Activated CD8-positive, alpha-beta memory T cell treated with anti-CD3 and anti-CD28 coated beads, Interleukin-2, amount 10 ng/mL, durations not matched to agents 7 days and 5 days (primary cell): ENCODE measurements around the gene AFTPH. TPM values are rescaled to one million over a fixed set of nuclear protein-coding genes. Genes with fewer than 3 reads are reported as not detected.

Source experiments
- ATAC-seq: fragments of 150-1000 bp; cut with Tn5 transposase; one replicate; pipeline ENCODE4 v1.10.0; 2021; ENCODE audit warnings: moderate library complexity
- CTCF ChIA-PET: fragments of 350-600 bp; sonication (Branson Sonifier 250); formaldehyde crosslinking; loops from one replicate; lab custom pipeline; 2021; ENCODE audit warnings: antibody characterized with exemption; lab: Charles Lee
- DNase-seq: peaks from one replicate; pipeline ENCODE4 v3.0.0-alpha.2; 2020
- H3K27ac Mint-ChIP-seq: one replicate; pipeline ENCODE4 v1.8.0; 2021; ENCODE audit warnings: mild to moderate bottlenecking, mixed read lengths
- H3K27me3 Mint-ChIP-seq: one replicate; pipeline ENCODE4 v1.8.0; 2021; ENCODE audit warnings: mixed read lengths
- H3K36me3 Mint-ChIP-seq: one replicate; pipeline ENCODE4 v1.8.0; 2021; ENCODE audit warnings: mild to moderate bottlenecking, mixed read lengths
- H3K4me1 Mint-ChIP-seq: one replicate; pipeline ENCODE4 v1.8.0; 2021; ENCODE audit warnings: mixed read lengths
- H3K4me3 Mint-ChIP-seq: one replicate; pipeline ENCODE4 v1.8.0; 2021; ENCODE audit warnings: mild to moderate bottlenecking, moderate library complexity, mixed read lengths
- H3K9me3 Mint-ChIP-seq: one replicate; pipeline ENCODE4 v1.8.0; 2022; ENCODE audit warnings: low read depth, mixed read lengths
- microRNA-seq: library from miRNA; unstranded; fragments of <30 nt; microRNA quantifications from one replicate; pipeline ENCODE4 v1.2.0, GENCODE V29; 2022
- total RNA-seq, 2 experiments: library from RNA; stranded (reverse); gene quantifications; one replicate each; pipeline ENCODE4 v1.2.3, GENCODE V29; 2021

AFTPH gene
- total RNA-seq, 2 experiments from 2014 or later: 32.9 to 43.5 TPM

DNA sequence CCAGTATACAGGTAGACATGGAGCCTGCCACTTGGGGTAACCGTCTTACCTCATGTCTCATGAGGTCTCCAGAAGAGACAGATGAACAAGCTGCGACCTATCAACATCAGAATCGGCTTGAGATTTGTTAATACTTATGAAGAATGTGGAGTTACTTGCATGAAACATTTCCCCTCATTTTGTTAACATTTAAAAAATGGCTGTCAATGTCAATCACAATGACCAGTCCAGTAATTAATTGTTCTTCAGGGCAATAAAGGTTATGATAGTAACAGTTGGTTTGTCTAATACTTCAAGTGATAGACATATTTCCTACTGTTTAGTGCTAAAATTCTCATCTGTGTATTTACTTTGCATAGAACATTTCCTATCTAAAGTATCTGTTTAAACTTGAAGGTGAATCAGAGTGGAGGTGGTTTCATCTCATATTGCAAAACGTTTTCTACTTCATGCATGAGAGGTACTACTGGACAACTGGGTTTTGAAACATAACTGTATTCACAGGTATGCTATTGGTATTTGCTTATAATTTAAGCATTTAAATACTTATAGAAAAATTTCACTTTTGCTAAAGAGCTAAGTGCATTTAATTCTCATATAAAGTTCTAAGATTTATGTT, 114.5 kb downstream of the AFTPH start:
- peaks cover 27% of the 10 kb centered on the region for H3K36me3 Mint-ChIP-seq
- CTCF ChIA-PET: interaction anchor here (0.9 to 1.3 kb wide), 3 partner anchors 15 to 193 kb away, joined by 3 to 5 read pairs (median 4); partner anchors contain the start of gene SERTAD2
- peaks cover 69% of the 10 kb centered on the region for H3K4me1 Mint-ChIP-seq
- H3K9me3 Mint-ChIP-seq: no peaks in the 10 kb centered on the region
- no peak for ATAC-seq
- H3K27ac Mint-ChIP-seq: peak overlapping the region; percentile 13
- no peaks in the 10 kb centered on the region for H3K27me3 Mint-ChIP-seq
- no peak for DNase-seq
- H3K4me3 Mint-ChIP-seq: no peak overlapping the region

DNA sequence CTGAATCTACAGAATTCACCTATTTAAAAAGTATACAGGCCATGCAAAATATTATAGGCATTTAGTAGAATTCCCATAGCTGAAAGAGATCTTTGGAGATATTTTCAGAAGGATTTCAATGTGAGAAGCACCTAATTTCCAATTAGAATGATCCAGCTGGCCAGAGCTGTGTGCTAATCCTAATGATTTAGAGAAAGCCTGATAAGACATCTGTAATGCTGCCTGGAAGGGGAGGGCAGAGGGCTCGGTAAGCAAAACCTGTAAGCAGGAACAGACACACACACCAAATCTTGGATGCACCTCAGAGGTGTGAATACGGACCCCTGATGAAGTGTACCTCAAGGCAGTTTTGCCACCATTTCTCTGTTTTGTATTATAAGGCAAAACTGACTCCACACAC, 115.6 kb downstream of the AFTPH start:
- Mint-ChIP-seq H3K4me1 (peaks cover 80% of the 10 kb centered on the region), H3K4me3 (no peak overlapping the region), H3K27ac (peak overlapping the region; percentile 20), H3K27me3 (no peaks in the 10 kb centered on the region), H3K9me3 (no peaks in the 10 kb centered on the region), H3K36me3 (peaks cover 19% of the 10 kb centered on the region)
- ATAC-seq (no peak), DNase-seq (no peak)
- CTCF ChIA-PET: interaction anchor here (0.9 to 1.3 kb wide), 3 partner anchors 10 to 192 kb away, joined by 3 to 5 read pairs (median 4); partner anchors contain the start of gene SERTAD2

DNA sequence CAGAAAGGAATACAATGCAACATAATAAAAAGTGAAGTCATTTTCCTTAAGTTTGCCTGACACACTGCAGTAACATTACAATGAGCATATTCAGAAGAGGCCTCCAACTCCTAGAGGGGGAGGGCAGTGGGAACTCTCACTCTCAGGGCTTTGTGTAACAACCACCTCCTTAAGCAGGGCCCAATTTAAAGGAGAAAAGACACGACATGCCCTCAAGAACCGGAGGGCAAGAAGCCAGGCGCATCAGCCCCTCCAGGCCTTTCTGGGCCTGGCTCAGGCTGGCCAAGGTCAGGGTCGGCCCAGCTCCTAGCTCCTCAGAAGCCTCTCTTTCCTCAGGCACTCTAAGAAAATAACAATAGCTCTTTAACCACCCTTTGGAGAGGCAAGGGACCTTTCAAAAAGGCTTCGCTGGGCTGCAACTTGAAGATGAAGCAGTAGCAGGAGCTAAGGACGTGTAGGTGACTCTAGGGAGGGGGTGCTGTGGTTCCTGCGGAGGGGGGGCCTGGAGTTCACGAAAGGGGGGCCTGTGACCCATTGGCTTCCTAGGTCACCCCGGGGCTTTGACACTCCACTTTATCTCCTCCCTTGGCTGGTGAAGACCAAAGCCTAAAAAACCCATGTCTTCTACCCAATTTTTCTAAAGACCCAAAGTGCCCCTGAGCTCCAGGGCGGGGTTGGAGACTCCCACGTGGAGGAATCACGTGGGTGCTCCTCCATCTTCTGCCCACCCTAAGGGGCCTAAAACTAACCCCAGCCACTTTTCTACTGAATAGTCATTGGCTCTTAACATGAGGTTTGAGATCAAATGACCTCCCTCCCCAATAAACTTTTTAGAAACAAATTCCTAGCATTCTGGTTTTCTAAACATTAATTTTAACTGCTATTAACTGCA, 116.3 kb downstream of the AFTPH start:
- ATAC-seq: no peak
- Mint-ChIP-seq H3K4me3 (no peak overlapping the region), H3K9me3 (no peaks in the 10 kb centered on the region), H3K4me1 (peaks cover 87% of the 10 kb centered on the region), H3K27ac (no peak overlapping the region), H3K27me3 (no peaks in the 10 kb centered on the region), H3K36me3 (peaks cover 17% of the 10 kb centered on the region)
- no peak for DNase-seq
- CTCF ChIA-PET: interaction anchor here (1.3 kb wide), 2 partner anchors 9 to 13 kb away, joined by 3 to 5 read pairs; partner anchors contain the start of gene SERTAD2

DNA sequence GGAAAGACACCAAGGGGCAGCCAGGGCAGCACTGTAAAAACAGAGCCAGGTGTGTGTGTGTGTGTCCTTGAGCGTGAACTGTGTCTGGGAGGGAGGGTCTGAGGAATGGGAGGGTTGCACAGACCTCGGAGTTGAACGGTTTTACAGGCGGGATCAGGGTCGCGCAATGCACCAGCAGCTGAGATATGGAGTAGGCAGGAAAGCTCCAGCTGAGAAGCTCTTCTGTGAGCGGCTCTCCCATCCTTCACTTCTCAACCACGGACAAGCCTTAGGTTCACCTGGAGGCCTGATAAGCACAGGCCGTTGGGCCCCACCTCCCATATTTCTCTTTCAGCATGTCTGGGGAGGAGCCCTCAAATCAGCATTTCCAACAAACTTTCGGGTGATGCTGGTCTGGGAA, 117.5 kb downstream of the AFTPH start:
- DNase-seq (no peak), ATAC-seq (no peak)
- no peaks in the 10 kb centered on the region for H3K9me3 Mint-ChIP-seq
- H3K36me3 Mint-ChIP-seq: peaks cover 5% of the 10 kb centered on the region
- H3K4me1 Mint-ChIP-seq: peaks cover 85% of the 10 kb centered on the region
- CTCF ChIA-PET: interaction anchor here (1.3 to 5.5 kb wide), 3 partner anchors 13 to 226 kb away, joined by 4 to 52 read pairs (median 13); partner anchors contain the start of gene SERTAD2
- H3K27ac Mint-ChIP-seq: no peak overlapping the region
- no peaks in the 10 kb centered on the region for H3K27me3 Mint-ChIP-seq
- no peak overlapping the region for H3K4me3 Mint-ChIP-seq

Small RNA genes within 50 kb of the gene (microRNA-seq; reads per million reads assigned to microRNA genes)
- not detected for gene MIR4434

Other genes starting within 250 kb of the AFTPH start
- gene LGALSL, start 70.2 kb upstream of the AFTPH start, total RNA-seq: 1 to 10 TPM; 1.1 to 1.3 TPM
- gene SERTAD2, start 129.6 kb downstream of the AFTPH start, total RNA-seq: 10 to 100 TPM; 24.3 to 53.7 TPM